HFFc6 (cell line): ENCODE results near the gene SQSTM1. TPM values are rescaled to one million over a fixed set of nuclear protein-coding genes. Genes with fewer than 3 reads are reported as not detected.
A peak's percentile ranks its signal among the peaks of the same experiment; 100 is the strongest.
"Not testable (repeated sequence)": the region's sequence is repeated elsewhere in the genome, so short reads cannot be mapped to it uniquely, and the experiment has no call there.

Experiments used
- DNase-seq: peaks from one replicate; pipeline ENCODE4 v3.0.0-alpha.2; 2018
- H3K27ac Mint-ChIP-seq: 2 replicates; pipeline ENCODE4 v1.8.0; 2020; ENCODE audit warnings: mild to moderate bottlenecking, mixed read lengths
- H3K27me3 Mint-ChIP-seq: 2 replicates; pipeline ENCODE4 v1.8.0; 2021; ENCODE audit warnings: mild to moderate bottlenecking, moderate library complexity, mixed read lengths; ENCODE audit not compliant: insufficient read depth
- H3K36me3 Mint-ChIP-seq: 2 replicates; pipeline ENCODE4 v1.8.0; 2021; ENCODE audit warnings: low read depth, mixed read lengths
- H3K4me1 Mint-ChIP-seq: 2 replicates; pipeline ENCODE4 v1.8.0; 2020; ENCODE audit warnings: low read depth, mixed read lengths
- H3K4me3 Mint-ChIP-seq: 2 replicates; pipeline ENCODE4 v1.8.0; 2020; ENCODE audit warnings: mild to moderate bottlenecking, moderate library complexity, mixed read lengths
- H3K9me3 Mint-ChIP-seq: 2 replicates; pipeline ENCODE4 v1.8.0; 2020; ENCODE audit warnings: mild to moderate bottlenecking, mixed read lengths
- CTCF ChIP-seq: fragments of 200-600 bp; sonication (generic); IDR thresholded peaks from 2 replicates; pipeline ENCODE4 v1.5.0; 2021; ENCODE audit warnings: antibody characterized with exemption, mild to moderate bottlenecking
- total RNA-seq, 6 experiments: library from RNA; stranded (reverse); fragmentation: NEBNext Ultra II Directional; extraction: Animal tissue kit (Norgen Biotek cat#: 25700); gene quantifications; 2 replicates in 1 of 6; 3 replicates in 5 of 6; pipeline ENCODE4 v1.2.3, GENCODE V29; 2021

The SQSTM1 gene
- total RNA-seq, 6 experiments from 2014 or later = 188 to 282 (median 280) TPM

GRCh38 chr5:179830818-179831468 is 10.2 kb downstream of the SQSTM1 start:
- H3K4me3 Mint-ChIP-seq = no peak overlapping the region
- peak overlapping the region; percentile 33; the same call in 1 of the 2 replicates for H3K27ac Mint-ChIP-seq
- no peak for TF ChIP-seq CTCF
- H3K36me3 Mint-ChIP-seq = peaks cover 77% of the 10 kb centered on the region
- peaks cover 13% of the 10 kb centered on the region for H3K27me3 Mint-ChIP-seq
- peaks cover 9% of the 10 kb centered on the region for H3K9me3 Mint-ChIP-seq
- DNase-seq = no peak
- peaks cover 17% of the 10 kb centered on the region for H3K4me1 Mint-ChIP-seq

DNA sequence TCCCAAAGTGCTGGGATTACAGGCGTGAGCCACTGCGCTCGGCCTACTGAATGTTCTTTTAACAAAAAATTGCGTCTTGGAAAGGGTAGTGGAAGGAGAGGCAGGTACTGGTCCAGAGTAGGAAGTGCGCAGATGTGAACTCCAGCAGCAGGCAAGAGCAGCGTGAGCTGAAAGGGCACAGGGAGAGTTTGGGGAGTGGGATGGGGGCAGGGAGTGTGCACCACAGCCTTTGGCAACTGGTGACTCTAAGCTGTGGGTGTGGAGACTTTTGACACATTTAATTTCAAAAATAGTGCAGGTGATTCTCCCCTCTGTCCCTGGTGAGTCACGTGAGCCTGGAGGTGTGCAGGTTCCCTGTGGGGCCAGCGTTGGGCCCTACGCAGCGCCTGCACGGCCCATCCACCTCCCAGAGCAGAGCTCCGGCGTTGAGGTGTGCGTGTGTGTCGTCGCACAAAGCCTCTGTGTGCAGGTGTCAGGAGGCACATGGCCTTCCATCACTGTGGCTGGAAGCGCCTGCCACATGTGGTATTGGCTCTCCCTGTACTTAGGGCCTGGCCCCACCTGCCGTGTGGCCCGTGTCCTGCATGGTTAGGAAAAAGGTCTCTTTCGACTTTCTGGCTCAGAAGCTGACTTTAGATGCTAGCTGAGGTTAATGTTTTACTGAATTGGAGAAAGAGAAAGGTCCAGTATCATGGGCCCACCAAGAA is 11.5 kb downstream of the SQSTM1 start:
- H3K9me3 Mint-ChIP-seq = peaks cover 9% of the 10 kb centered on the region
- no peak overlapping the region; the same call in 1 of the 2 replicates for H3K4me3 Mint-ChIP-seq
- H3K27me3 Mint-ChIP-seq = peaks cover 13% of the 10 kb centered on the region
- no peak for DNase-seq
- H3K36me3 Mint-ChIP-seq = peaks cover 79% of the 10 kb centered on the region
- no peak for TF ChIP-seq CTCF
- no peak overlapping the region for H3K27ac Mint-ChIP-seq
- H3K4me1 Mint-ChIP-seq = peaks cover 19% of the 10 kb centered on the region

DNA sequence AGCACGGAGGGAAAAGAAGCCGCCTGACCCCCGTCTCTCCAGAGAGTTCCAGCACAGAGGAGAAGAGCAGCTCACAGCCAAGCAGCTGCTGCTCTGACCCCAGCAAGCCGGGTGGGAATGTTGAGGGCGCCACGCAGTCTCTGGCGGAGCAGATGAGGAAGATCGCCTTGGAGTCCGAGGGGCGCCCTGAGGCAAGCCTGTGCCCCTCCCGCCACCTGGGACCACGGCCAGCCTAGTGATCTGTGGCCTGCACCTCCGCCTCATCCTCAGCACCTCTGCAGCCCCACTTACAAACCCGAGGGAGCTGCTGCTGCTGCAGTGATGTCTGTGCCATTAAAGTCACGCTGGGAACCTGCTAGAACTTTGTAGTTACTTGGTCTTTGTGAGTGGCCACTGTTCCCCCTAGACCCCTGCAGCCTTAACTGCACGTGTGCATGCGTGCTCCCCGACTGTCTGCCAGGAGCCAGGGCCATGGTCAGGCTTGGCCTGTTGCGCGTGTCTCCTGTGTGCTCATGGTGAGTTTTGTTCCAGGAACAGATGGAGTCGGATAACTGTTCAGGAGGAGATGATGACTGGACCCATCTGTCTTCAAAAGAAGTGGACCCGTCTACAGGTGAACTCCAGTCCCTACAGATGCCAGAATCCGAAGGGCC is 12.5 kb downstream of the SQSTM1 start:
- H3K27ac Mint-ChIP-seq = no peak overlapping the region; the same call in 1 of the 2 replicates
- peaks cover 9% of the 10 kb centered on the region for H3K4me1 Mint-ChIP-seq

GRCh38 chr5:179833709-179834070 is 13.0 kb downstream of the SQSTM1 start:
- peaks cover 9% of the 10 kb centered on the region for H3K9me3 Mint-ChIP-seq
- H3K27ac Mint-ChIP-seq = no peak overlapping the region; the same call in 1 of the 2 replicates
- no peak for DNase-seq
- peaks cover 9% of the 10 kb centered on the region for H3K4me1 Mint-ChIP-seq
- H3K27me3 Mint-ChIP-seq = peaks cover 11% of the 10 kb centered on the region
- no peak overlapping the region for H3K4me3 Mint-ChIP-seq
- no peak for TF ChIP-seq CTCF
- H3K36me3 Mint-ChIP-seq = peaks cover 69% of the 10 kb centered on the region

More for the DNA sequence above, 12.5 kb downstream of the SQSTM1 start:
- Mint-ChIP-seq H3K9me3 (peaks cover 9% of the 10 kb centered on the region), H3K27me3 (peaks cover 10% of the 10 kb centered on the region), H3K36me3 (peaks cover 74% of the 10 kb centered on the region), H3K4me3 (no peak overlapping the region)
- DNase-seq = no peak
- TF ChIP-seq CTCF = no peak

GRCh38 chr5:179834120-179834519 is 13.4 kb downstream of the SQSTM1 start:
- Mint-ChIP-seq H3K4me1 (peaks cover 9% of the 10 kb centered on the region), H3K4me3 (no peak overlapping the region), H3K27ac (no peak overlapping the region), H3K27me3 (peaks cover 11% of the 10 kb centered on the region), H3K36me3 (peaks cover 65% of the 10 kb centered on the region), H3K9me3 (peaks cover 8% of the 10 kb centered on the region)
- no peak for DNase-seq
- no peak for TF ChIP-seq CTCF

DNA sequence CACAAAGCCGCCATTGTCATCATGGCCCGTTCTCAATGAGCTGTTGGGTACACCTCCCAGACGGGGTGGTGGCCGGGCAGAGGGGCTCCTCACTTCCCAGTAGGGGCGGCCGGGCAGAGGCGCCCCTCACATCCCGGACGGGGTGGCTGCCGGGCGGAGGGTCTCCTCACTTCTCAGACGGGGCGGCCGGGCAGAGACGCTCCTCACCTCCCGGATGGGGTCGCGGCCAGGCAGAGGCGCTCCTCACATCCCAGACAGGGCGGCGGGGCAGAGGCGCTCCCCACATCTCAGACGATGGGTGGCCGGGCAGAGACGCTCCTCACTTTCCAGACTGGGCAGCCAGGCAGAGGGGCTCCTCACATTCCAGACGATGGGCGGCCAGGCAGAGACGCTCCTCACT is 14.2 kb downstream of the SQSTM1 start:
- H3K27ac Mint-ChIP-seq, H3K4me3 Mint-ChIP-seq, H3K4me1 Mint-ChIP-seq, H3K9me3 Mint-ChIP-seq, DNase-seq: not testable (repeated sequence)
- Mint-ChIP-seq H3K36me3 (peaks cover 57% of the 10 kb centered on the region), H3K27me3 (peaks cover 11% of the 10 kb centered on the region)
